NCI-H526 (cell line): ENCODE data around the gene VEGFD.

Experiments used
- DNase-seq, 2 experiments: peaks; one replicate each; lab custom pipeline; 2025; lab: John Stamatoyannopoulos, UW

The VEGFD gene, protein sequence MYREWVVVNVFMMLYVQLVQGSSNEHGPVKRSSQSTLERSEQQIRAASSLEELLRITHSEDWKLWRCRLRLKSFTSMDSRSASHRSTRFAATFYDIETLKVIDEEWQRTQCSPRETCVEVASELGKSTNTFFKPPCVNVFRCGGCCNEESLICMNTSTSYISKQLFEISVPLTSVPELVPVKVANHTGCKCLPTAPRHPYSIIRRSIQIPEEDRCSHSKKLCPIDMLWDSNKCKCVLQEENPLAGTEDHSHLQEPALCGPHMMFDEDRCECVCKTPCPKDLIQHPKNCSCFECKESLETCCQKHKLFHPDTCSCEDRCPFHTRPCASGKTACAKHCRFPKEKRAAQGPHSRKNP

DNA sequence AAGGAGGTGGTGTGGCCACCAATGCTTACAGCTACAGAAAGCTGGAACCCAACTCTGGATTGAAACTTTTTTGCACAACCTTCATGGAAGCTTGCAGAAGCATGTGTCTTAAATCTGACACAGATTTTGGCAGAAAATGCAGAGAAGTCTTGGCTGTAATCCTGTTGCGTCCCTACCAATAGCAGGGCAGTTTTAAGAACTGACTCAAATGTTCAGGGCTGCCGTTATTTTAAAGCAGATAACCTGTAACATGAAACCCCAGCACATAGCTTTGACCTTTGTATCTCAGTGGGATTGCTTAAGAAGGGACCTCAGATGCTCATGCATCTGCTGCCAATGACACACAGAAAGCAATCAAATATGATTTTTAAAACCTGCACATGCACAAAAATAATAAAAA, at the start of gene VEGFD:
Gene VEGFD, minus strand, starts transcription at position 110 of the 400 bp plus-strand sequence. CDS start 467 bp downstream, outside the sequence.
- peak in 1 of 2 experiments; percentile 15 for DNase-seq

DNA sequence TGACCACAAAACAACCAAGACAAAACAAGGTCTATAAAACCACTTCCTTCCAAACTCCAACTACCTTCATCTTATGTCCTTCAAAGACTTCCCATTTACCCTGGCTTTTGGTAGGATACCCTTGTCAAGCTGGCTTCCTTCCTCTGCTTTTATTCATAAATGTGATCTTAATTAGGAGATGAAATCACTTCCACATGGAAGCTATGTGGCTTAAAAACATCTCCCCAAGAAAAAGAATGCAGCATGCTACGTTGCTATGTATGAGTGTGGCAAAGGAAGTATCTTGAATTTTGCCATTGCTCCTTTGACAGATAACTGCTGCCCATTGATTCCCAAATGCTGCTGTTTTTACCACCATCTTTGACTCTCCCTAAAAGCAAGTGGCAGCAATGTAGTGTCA, 46.4 kb upstream of the VEGFD start:
- DNase-seq, result no peak

DNA sequence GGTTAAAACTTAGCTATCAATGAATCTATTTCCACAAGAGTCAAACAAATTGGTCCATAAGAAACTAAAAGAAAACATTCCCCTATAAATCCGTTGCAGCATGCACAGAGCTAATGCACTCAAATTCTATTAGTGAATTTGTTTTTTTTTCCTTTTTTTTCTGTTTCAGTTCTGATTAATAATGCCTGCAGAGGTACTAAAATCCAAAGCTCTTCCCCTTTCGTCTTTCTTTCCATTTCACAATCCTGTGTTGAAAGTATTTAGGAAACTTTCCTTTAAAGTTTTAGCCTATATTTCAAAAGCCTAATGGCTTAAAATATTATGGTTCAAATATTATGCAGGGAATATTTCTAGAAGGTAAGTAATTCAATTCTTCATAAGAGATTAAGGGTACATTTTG, 45.9 kb upstream of the VEGFD start:
- DNase-seq, result no peak

DNA sequence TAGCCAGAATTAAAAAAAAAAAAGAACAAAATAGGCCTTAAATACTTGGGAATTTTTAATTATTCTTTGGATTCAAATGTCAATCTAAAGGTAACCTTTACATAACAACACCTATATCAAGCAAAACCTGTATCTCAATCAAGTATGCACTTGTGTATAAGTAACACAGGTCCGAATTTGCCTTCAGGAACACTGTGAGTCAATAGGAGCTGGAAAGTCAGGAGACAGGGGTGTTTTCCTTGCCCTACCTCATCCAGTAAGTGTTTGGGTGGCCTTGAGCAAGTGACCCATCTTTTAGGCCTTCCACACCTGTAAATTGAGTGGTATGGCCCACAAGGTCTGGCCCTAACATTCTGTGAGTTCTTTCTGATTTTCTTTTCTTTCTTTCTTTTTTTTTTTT, 40.8 kb upstream of the VEGFD start:
- no peak for DNase-seq

DNA sequence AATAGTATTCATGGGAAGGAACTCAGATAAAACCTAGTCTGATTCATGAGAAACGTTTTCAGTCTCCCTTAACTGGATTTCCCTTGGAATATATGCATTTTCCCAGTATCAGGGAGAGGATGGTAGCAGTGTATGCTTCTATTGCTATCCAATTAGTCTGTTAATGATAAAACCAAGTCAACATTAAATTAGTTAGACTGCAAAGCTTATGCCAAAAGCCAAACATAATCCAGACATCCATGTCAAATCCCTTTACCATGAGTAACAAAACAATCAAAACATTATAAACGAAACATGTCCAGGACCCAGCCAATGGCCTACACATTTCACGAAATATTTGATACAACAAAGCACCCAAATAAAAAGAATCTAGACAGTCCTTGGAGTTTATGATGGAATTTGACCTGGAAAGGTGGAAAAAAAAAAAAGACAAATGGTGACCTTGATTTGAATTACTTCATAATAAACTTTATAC, 34.5 kb upstream of the VEGFD start:
- DNase-seq, result no peak

DNA sequence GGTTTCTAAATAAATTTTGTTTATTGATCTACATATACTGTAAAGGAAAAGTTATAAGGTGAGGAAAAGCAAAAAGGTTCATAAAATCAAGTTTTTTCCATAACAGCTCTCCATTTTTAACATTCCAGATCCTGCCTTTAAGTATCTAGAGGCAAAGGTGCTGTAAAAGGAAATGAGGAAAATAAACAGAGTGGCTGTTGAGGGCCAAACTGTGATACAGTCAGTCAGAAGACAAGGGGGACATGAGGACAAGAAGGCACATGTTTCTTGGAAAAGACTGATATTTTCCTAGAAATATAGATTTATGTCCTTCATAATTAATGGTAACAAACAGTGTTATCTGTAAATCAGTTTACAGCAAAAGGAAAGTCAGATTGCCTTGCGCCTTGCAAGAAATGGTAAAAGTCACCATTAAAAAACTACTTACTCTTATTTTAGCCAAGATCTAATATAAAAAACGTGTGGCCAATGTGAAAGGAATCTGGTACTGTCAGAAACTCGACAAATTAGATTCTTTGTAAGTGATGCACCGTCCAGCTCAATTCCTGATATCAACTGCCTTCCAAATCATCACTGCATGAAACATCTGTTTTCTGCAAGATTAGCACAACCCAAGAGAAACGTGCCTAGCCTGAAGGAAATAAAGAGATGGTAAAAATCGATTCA, 34.0 kb upstream of the VEGFD start:
- DNase-seq, result no peak

DNA sequence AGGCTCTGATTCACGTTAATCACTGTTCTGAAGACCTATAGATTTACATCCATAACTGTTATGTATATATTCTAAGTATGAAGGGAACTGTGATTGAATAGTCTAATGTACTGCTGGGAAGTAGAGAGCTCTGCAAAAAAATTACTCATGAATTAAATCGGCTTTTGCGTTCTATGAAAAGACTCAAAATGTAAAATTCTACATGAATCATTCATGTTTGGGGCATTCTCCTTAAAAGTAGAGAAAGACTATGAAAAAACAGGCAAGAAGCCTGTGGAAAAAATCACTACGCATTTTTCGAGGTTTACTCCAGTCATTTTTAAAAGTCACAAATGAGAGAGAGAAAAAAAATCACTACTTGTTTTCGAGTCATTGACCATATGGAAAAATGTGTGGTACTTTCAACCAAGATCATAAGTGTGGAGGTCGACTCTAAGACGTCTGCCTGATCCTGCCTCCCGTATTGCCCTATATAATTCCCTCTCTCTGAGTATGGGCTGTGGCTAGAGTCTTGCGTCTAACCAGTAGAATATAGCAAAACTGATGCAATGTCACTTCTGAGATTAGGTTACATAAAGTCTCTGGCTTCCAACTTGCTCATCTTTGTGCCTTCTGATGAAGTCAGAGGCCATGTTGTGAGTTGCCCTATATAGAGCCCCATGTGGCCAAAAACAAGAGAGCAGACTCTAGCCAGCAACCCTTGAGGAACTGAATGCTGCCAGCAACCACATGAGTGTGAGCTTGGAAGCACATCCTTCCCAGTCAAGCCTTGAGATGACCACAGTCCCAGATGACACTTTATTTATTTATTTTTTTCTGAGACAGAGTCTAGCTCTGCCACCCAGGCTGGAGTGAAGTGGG, 32.1 kb upstream of the VEGFD start:
- DNase-seq, result no peak

DNA sequence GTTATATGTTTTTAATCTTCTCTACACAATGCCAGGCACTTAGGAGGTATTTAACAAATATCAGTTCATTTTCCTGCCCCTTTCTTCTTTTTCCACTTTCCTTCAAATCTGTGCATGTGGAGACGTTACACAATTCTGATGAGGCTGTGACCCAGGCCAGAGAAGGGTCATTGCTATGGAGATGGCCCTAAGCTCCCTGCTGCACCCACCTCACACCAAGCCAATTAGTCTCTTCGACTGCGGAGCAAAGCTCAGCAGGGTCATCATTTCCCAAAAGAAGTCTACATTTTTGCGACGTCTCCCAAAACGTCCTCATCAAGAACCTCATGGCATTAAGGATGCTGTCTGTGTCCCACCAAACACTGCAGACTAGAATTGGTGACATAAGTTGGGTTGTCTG, 28.9 kb upstream of the VEGFD start:
- no peak for DNase-seq

DNA sequence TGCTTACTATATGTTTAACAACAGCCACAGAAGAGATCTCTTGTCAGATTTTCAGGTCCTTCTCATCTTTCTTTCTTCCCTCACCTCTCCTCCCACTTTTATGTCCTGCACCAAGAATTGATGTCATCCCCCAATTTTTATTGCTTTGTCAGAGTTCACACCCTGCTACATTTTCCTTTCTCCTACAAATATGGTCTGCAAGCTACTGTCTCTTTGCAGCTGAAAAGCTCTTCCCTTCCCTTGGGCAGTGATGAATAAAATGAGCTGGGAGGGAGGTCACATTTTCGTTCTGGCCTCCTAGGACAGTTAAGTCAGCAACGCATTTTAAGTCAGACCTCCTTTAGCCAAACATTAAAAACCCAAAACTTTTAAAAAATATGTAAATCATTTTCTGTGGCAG, 26.7 kb upstream of the VEGFD start:
- no peak for DNase-seq

DNA sequence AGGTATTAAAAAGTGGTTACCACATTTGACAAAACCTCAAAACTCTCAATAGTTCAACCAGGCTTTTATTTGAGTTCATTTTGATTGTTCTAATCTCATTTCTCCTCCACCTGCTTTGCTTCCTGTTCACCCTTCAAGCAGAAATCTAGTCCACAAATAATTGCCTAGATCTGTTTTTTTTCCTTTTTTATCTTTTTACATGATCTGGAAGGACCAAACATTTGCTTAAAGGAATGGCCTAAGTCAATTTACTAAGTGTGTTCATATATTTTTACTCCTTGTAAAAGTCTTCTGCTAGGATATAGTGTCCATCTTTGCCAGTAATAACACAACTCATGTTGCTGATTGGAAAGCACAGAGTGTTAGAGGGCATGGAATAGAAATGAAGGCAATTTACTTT, 26.2 kb upstream of the VEGFD start:
- DNase-seq, result no peak

DNA sequence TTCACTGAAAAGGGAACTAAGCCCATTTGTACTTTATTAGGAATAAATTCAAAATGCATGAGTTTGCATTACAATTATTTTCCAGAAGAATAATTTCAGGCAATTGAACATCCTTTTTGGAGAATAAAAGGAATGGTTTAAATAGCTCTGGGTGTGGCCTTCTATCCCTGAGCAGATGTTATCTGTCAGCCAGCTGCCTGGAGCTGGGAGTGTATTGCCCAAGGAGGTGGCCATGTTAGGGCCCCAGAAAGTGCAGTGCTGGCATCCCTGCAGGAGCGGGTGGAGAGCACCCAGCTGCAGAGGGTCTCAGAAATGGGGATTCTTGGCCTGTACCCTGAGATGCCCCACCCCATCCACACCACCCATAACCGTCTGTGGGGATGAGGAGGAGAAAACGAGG, 21.6 kb upstream of the VEGFD start:
- no peak for DNase-seq

DNA sequence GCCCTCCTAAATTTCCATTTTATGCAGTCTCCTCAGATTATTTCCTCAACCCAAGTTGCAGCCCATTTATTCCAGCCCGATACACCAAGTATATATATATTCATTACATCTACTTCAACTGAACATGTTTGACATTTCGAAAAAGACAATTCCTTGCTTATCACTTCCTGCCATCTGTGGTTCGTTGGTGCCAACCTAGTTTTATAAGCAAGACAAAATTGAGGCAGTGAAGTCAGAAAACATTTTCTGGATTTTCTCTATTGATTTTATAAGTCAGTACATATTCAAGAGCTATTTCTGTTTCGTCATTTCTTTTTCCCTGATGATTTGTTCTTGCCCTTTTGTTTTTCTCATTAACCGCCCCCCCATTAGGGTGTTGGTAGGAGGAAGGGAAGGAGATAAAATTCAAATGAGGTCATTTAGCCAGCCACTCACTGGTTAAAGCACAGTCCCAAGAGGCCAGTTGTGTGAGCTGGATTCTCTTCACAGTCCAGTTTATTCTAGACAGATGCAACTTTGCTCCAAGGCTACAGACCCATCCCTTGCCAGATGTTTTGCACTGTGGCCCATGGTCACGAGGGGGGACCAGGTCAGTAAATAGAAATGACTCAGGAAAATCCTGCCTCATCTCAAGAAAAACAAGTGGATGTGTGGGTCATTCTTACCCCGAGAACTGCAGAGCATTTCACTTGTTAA, 20.3 kb upstream of the VEGFD start:
- peak in 1 of 2 experiments; percentile 51 for DNase-seq

DNA sequence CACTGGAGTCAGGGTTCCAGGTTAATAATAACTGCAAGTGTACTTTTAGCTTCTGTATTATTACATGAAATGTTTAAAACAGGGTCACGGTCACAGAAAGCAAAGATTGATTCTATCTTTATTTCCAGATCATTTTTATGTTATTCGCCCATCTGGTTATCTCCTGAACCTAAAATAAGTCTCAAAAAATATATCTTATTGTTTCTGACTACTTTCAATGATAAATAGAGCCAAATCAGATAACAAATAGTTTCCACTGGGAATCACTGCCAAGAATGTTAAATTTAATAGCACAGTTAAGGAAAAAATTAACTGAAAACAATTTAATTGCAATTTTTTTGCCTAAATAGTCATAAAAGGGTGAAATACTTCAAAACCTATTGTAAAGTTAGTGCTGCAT, 17.2 kb upstream of the VEGFD start:
- no peak for DNase-seq

DNA sequence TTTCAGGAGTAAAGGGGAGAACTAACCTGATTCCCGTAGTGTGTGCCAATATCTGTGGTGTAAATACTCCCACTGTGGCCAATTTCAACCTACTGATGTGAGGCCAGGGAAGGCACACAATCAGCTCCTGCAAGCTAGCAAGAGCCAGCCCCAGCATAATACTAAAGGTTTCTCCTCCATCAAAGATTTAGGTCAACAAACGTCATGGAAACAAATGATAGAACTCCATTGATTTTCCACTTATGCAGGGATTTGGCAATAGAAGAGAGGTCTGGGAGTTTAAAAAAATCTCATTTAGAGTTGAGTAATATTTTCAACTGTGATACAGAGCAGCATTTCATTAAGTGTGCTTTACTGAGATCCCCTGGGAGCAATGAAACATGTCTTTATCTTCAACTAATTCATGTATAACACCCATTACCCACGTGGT, 15.8 kb upstream of the VEGFD start:
- DNase-seq, result no peak

DNA sequence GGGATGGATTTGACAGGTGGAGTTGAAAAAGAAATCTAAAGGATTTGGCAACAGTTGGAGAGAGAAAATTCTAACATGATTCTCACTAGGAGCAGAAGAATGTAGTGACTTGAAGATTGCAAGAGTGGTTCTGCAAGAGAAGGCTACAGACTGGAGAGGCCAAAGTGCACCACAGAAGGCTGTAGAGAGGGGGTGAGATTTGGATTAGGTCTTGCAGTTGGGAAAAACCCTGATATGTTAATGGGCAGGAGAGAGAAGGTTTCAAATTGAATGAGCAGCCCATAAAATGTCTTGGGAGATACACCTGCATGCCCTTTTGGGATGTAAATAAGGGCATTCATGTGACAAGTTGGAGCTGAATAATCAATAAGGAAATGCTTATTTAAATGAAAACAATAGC, 14.7 kb upstream of the VEGFD start:
- no peak for DNase-seq

DNA sequence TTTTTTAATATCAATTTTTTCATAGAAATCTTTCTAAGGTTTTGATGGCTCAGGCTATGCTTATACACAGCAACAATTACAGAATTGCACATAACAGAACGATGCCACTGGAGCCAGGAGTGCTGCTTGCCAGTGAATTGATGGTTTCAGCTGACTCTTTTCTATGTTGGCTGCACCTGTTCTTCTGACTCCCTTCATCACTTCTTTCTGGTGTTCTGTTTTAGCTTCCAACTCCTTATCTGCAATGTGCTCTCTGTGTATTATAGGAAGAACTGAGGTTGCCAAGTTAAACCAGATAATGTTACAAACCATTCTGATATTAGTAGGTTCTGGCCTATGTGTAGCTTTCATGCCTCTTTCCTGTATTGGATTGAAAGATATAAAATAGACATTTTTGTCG, 11.6 kb upstream of the VEGFD start:
- DNase-seq, result no peak

DNA sequence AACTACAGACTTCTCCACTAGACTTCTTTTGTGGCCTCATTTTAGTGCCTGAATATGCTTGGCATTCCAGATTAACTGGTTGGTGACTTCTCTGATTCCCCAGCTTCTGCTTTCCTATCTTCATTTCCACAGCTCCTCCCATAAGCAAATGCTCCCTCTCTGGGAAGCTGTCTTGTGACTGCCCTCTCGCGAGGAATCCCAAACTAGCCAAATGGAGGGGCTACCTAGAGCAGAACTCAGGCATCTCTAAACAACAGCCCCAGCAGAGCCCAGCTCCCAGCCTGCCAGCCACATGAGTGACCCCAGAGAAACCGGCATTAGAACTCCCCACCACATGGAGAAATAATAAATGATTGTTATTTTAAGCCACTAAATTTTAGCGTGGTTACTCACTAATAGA, 7.6 kb upstream of the VEGFD start:
- no peak for DNase-seq

DNA sequence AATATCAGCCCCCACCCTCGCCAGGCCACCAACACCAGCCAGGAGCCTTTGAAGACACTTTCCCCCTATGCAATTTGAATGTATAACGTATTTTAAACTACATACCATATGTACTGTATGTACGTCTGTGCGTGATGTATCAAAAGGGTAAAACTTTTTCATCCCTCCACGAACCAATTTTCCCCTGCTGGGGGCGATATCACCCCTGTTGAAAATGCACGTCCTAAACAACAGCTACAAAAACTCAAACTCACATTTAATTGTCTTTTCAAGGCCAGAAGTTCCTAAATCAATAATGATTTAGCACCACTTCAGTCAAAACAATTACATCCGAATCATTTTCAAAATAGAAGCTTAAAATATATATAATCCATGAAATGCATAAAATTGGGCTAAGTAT, 1.4 kb downstream of the VEGFD start:
- no peak for DNase-seq

DNA sequence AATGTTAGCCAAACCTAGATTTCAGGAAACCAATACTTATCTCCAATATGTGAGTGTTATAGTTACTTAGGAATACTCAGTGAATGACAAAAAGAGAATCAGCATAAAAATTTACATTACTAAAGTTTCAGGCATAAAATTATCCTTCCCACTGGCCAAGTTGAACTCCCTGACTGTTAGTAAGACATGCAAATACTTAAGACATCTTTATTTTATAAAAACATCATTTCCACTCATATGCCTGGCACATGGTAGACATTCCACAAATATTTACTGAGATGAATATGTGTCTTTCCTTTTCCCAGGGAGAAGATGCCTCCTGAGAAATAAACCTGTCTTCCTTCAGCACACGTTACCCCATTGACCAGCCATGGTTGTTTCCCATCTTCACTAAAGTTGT, 7.3 kb downstream of the VEGFD start:
- no peak for DNase-seq

DNA sequence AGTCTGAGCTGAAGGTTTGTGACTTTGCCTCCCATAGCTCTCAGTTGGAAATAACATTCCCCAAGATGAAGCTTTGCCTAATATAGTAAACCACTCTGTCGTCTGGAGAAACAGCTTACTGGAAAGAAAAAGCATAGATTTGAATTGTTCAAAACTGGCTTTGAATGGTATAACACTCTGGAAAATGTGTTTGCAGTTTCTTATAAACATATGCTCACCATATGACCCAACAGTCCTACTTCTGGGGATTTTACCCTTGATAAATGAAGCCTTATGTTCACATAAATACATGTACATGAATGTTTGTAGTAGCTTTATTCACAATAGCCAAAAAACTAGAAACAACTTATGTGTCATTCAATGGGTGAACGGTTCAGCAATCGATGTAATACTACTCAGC, 10.2 kb downstream of the VEGFD start:
- no peak for DNase-seq

DNA sequence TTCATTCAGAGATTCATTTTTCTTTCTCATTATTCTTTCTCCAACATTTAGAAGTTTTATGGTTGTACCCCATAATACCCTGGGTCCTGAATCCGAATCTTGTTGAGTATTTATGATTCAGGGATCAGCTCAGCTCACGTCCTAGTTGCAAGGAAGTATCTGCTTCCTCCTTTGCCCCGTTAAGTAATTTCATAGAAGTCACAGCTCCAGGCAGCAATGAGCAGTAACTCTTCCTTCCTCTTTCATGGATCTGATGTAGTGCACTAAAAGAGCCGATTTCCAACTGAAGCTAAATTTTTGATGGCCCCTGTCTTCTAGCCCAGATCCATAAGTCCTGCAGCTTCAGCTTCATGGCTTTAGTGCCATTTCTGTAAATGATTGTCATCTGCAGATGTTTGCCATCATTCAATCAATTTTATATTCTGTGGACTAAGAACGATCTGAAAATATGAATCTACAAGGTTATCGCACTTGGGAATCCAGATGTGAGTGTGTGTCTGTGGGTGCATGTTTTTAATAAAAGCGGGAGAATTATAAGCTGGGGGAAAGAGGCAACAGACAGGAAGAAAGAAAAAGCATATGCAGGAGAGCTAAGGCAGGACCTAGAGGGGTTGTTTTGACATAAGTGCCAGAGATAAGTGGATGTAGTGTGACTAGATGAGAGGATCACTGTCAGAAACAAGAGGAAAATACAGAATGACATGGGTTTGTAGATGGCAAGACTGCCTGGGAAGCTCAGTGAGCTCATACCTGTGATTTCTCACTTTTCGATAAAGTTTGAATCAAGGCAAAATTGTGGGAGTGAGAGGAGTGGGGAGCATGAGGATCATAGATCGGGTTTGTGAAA, 17.5 kb downstream of the VEGFD start:
- DNase-seq, result no peak
